GM12878 (cell line): ENCODE results near the gene SRSF1. TPM values are rescaled to one million over a fixed set of nuclear protein-coding genes. Genes with fewer than 3 reads are reported as not detected.

ENCODE experiments used
- ATAC-seq: fragments of 200-7000 bp; cut with Tn5 transposase; 3 replicates; pipeline ENCODE4 v1.9.1; 2020; ENCODE audit warnings: mild to moderate bottlenecking, moderate library complexity
- BruUV-seq: library from RNA; stranded (reverse); fragments of 400-500 nt; replicated peaks from 2 replicates; lab custom pipeline; 2021; lab: Mats Ljungman, UMichigan
- CTCF ChIA-PET: fragments of 300-600 bp; sonication (Branson Sonifier 250); formaldehyde crosslinking; extraction: SDS; loops from one replicate; lab custom pipeline; 2021; ENCODE audit warnings: inconsistent platforms; lab: Yijun Ruan, JAX
- POLR2A ChIA-PET: fragments of 350-600 bp; formaldehyde crosslinking; extraction: SDS; loops from one replicate; lab custom pipeline; 2021; ENCODE audit warnings: inconsistent platforms; lab: Charles Lee
- RAD21 ChIA-PET: fragments of 300-600 bp; sonication (Branson Sonifier 250); formaldehyde crosslinking; loops from one replicate; lab custom pipeline; 2023; ENCODE audit warnings: antibody characterized with exemption; ENCODE audit not compliant: unreplicated experiment; lab: Charles Lee
- SMC1A ChIA-PET: fragments of 300-600 bp; sonication (Branson Sonifier 250); formaldehyde crosslinking; loops from one replicate; lab custom pipeline; 2023; ENCODE audit not compliant: unreplicated experiment, uncharacterized antibody; lab: Charles Lee
- DNase-seq: peaks from one replicate; pipeline ENCODE4 v3.0.0-alpha.2; 2011; ENCODE audit warnings: low read depth, low spot score
- FAIRE-seq: peaks from 3 replicates; lab custom pipeline; 2011; peaks lifted over from hg19 to GRCh38; lab: Jason Lieb, UNC
- H2AFZ ChIP-seq: 2 replicates; pipeline ENCODE4 v1.6.0; 2011; ENCODE audit warnings: low read depth, low read length, control low read depth; ENCODE audit not compliant: control insufficient read depth
- H3K27ac ChIP-seq: 2 replicates; pipeline ENCODE4 v1.5.1; 2011; ENCODE audit warnings: control low read depth; ENCODE audit not compliant: control insufficient read depth, insufficient read depth
- H3K27me3 ChIP-seq, 2 experiments: replicated peaks in 1 of 2; 2 replicates each; pipeline versions ENCODE4 v1.6.0 to v1.6.1; 2011; ENCODE audit warnings: low read length in 1 of 2; ENCODE audit not compliant: control insufficient read depth in 2 of 2, insufficient read depth in 2 of 2
- H3K36me3 ChIP-seq, 2 experiments: 2 replicates each; pipeline ENCODE4 v1.5.1; 2011; ENCODE audit warnings: low read length in 1 of 2; ENCODE audit not compliant: control insufficient read depth in 2 of 2, insufficient read depth in 2 of 2
- H3K4me1 ChIP-seq: 2 replicates; pipeline ENCODE4 v1.6.1; 2011; ENCODE audit warnings: mild to moderate bottlenecking, low read length, moderate library complexity, mixed read lengths; ENCODE audit not compliant: control insufficient read depth, insufficient read depth
- H3K4me2 ChIP-seq: 2 replicates; pipeline ENCODE4 v1.6.0; 2011; ENCODE audit warnings: control low read depth; ENCODE audit not compliant: control insufficient read depth, insufficient read depth
- H3K4me3 ChIP-seq: fragments of 200-600 bp; sonication (generic); 2 replicates; pipeline ENCODE4 v1.5.1; 2016
- H3K79me2 ChIP-seq: 2 replicates; pipeline ENCODE4 v1.6.0; 2011; ENCODE audit warnings: low read length; ENCODE audit not compliant: control insufficient read depth, insufficient read depth
- H3K9ac ChIP-seq: 2 replicates; pipeline ENCODE4 v1.8.0; 2011; ENCODE audit warnings: low read length, control low read depth, mixed read lengths; ENCODE audit not compliant: control insufficient read depth, insufficient read depth
- H3K9me3 ChIP-seq: replicated peaks from 3 replicates; pipeline ENCODE4 v1.5.1; 2011; ENCODE audit warnings: mild to moderate bottlenecking, low read length; ENCODE audit not compliant: control insufficient read depth, insufficient read depth
- H4K20me1 ChIP-seq: 2 replicates; pipeline ENCODE4 v1.6.0; 2011; ENCODE audit not compliant: control insufficient read depth, insufficient read depth
- JUND ChIP-seq: IDR thresholded peaks from 2 replicates; pipeline ENCODE4 v1.6.1; 2012; ENCODE audit warnings: low read depth, mild to moderate bottlenecking, low read length, improper control_type of control experiment, moderate library complexity
- MEF2A ChIP-seq: IDR thresholded peaks from 2 replicates; pipeline ENCODE4 v1.6.1; 2011; ENCODE audit warnings: low read depth, mild to moderate bottlenecking, low read length, moderate library complexity; ENCODE audit not compliant: insufficient read depth
- MTA3 ChIP-seq: IDR thresholded peaks from 2 replicates; pipeline ENCODE4 v1.6.1; 2012; ENCODE audit warnings: low read length, inconsistent platforms, borderline replicate concordance
- POLR2A ChIP-seq: IDR thresholded peaks from 2 replicates; pipeline ENCODE4 v1.6.1; 2011; ENCODE audit warnings: low read depth, mild to moderate bottlenecking, low read length
- POLR2AphosphoS5 ChIP-seq: IDR thresholded peaks from 2 replicates; pipeline ENCODE4 v1.6.1; 2011; ENCODE audit warnings: mild to moderate bottlenecking, low read length, inconsistent platforms
- RBBP5 ChIP-seq: fragments of 200-600 bp; sonication (generic); conservative IDR thresholded peaks from 2 replicates; pipeline ENCODE4 v1.6.1; 2016
- RUNX3 ChIP-seq: IDR thresholded peaks from 2 replicates; pipeline ENCODE4 v1.6.1; 2012; ENCODE audit warnings: low read length, inconsistent platforms
- SUZ12 ChIP-seq: fragments of 200-600 bp; sonication (generic); IDR thresholded peaks from one replicate; pipeline ENCODE4 v1.6.1; 2018; ENCODE audit warnings: antibody characterized with exemption, mild to moderate bottlenecking; ENCODE audit not compliant: unreplicated experiment
- in situ Hi-C: fragments of 300-500 bp; cut with MboI; formaldehyde crosslinking; loops from 9 replicates; pipeline ENCODE4 v1.14.3; 2018; ENCODE audit warnings: mixed read lengths
- intact Hi-C: fragments of 100-400 bp; cut with micrococcal nuclease; formaldehyde crosslinking; loops from one replicate; pipeline ENCODE4 v1.14.2; 2022; ENCODE audit not compliant: unreplicated experiment
- polyA plus RNA-seq, 11 experiments: library from polyadenylated mRNA; depleted of rRNA in 4 of 11; unstranded in 6 of 11; stranded (reverse) in 5 of 11; fragments of >200 nt; fragmentation: Nextera tagmentation in 4 of 11; fragmentation: Illumina TruSeq in 1 of 11; extraction: Ambion mirVana in 4 of 11; extraction: Trizol in 1 of 11; gene quantifications; 1 replicate in 1 of 11; 2 replicates in 10 of 11; pipeline versions ENCODE4 v1.2.1 to v1.2.3, GENCODE V29; 2011 to 2016; ENCODE audit warnings: inconsistent platforms in 2 of 11, missing spikeins in 2 of 11, low read depth in 1 of 11
- total RNA-seq, 4 experiments: library from RNA; depleted of rRNA in 3 of 4; stranded (reverse); fragments of >200 nt in 3 of 4; fragmentation: Illumina TruSeq in 1 of 4; extraction: Trizol in 1 of 4; gene quantifications; 2 replicates each; pipeline versions ENCODE4 v1.2.1 to v1.2.3, GENCODE V29; 2013 to 2021
- TF ChIP-seq, protein P1 (sequence below): IDR thresholded peaks from 2 replicates; pipeline ENCODE4 v1.6.1; 2011; ENCODE audit warnings: borderline replicate concordance, low read depth, mild to moderate bottlenecking, moderate library complexity, low read length; ENCODE audit not compliant: insufficient read depth, poor library complexity, severe bottlenecking

SRSF1 gene
- total and polyA plus RNA-seq, 10 of the 15 experiments (the other 5 are each of a cell fraction or from before 2014, with no cell fraction given) = 101 to 474 (median 404) TPM

GRCh38 chr17:57993471-57994365 lies 13.3 kb downstream of the SRSF1 start (continued):
- TF ChIP-seq, protein P1, sequence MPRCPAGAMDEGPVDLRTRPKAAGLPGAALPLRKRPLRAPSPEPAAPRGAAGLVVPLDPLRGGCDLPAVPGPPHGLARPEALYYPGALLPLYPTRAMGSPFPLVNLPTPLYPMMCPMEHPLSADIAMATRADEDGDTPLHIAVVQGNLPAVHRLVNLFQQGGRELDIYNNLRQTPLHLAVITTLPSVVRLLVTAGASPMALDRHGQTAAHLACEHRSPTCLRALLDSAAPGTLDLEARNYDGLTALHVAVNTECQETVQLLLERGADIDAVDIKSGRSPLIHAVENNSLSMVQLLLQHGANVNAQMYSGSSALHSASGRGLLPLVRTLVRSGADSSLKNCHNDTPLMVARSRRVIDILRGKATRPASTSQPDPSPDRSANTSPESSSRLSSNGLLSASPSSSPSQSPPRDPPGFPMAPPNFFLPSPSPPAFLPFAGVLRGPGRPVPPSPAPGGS = peak; percentile 36
- no peak for TF ChIP-seq SUZ12
- TF ChIP-seq POLR2AphosphoS5 = peak; percentile 42; the same call in 1 of the 2 replicates
- peak; percentile 45; the same call in 1 of the 2 replicates for TF ChIP-seq POLR2A
- TF ChIP-seq RBBP5 = no peak
- peak; percentile 68; the same call in 1 of the 2 replicates for TF ChIP-seq MTA3

DNA sequence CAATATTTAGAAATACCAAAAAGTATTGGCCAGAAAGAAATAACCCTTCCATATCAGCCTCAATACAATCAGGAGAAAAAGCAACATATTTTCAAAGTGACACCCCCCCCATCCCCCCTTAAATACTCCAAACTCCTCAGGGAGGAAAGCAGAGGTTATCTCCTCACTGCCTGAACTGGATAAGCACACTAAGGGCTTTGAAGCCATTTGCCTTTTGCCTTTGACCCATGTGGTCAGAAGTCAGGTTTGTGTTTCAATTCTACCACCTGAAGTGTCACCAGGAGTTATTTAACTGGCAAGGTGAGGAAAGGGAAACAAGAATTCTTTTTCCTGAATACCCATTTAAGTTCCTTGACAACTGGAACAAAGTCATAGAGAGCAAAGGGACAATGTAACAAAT lies 15.5 kb downstream of the SRSF1 start:
- intact Hi-C loops = no loop called here
- H4K20me1 ChIP-seq = peaks cover 2% of the 10 kb centered on the region; the same call in 1 of the 2 replicates
- in situ Hi-C loops = loop anchor here (10.0 kb wide), 1 partner anchor 97 kb away; no protein-coding TSS in a partner anchor
- ChIA-PET CTCF (interaction anchor here (0.9 to 19.6 kb wide), 7 partner anchors 8 to 181 kb away, joined by 3 to 708 read pairs (median 22); partner anchors contain the start of genes MRPS23 and SRSF1), POLR2A (interaction anchor here (0.5 to 3.9 kb wide), 4 partner anchors 8 to 132 kb away, joined by 3 to 11 read pairs (median 5); no protein-coding TSS in a partner anchor), SMC1A (interaction anchor here (1.1 to 12.0 kb wide), 7 partner anchors 9 to 132 kb away, joined by 3 to 72 read pairs (median 26); partner anchors contain the start of gene SRSF1), RAD21 (interaction anchor here (2.9 to 12.2 kb wide), 3 partner anchors 9 to 133 kb away, joined by 6 to 239 read pairs (median 25); no protein-coding TSS in a partner anchor)
- DNase-seq (no peak), ATAC-seq (no peak), FAIRE-seq (no peak)
- no peak for TF ChIP-seq RUNX3
- TF ChIP-seq MEF2A = no peak
- no peak for TF ChIP-seq JUND
- no peak overlapping the region for H3K9ac ChIP-seq
- H3K4me1 ChIP-seq = peaks cover 23% of the 10 kb centered on the region
- H3K27ac ChIP-seq = no peak overlapping the region
- H3K36me3 ChIP-seq = peaks cover 0 to 3% of the 10 kb centered on the region in 2 experiments; a peak in 1 of 4 replicates
- H3K79me2 ChIP-seq = peaks cover 12% of the 10 kb centered on the region
- no peak overlapping the region for H2AFZ ChIP-seq
- H3K4me2 ChIP-seq = no peak overlapping the region
- no TSS peak for BruUV-seq
- H3K4me3 ChIP-seq = no peak overlapping the region
- H3K9me3 ChIP-seq = no peaks in the 10 kb centered on the region
- no peaks in the 10 kb centered on the region for H3K27me3 ChIP-seq
